ENCODE data around the gene C1QTNF12. TPM values are rescaled to one million over a fixed set of nuclear protein-coding genes. Genes with fewer than 3 reads are reported as not detected.
A peak's percentile ranks its signal among the peaks of the same experiment; 100 is the strongest.

C1QTNF12 gene
- total and polyA plus RNA-seq, 2 of the 8 experiments (the other 6 are each of a cell fraction or from before 2014, with no cell fraction given), result 2.1 to 3.7 TPM

GRCh38 chr1:1206966-1207531 lies 39.5 kb downstream of the C1QTNF12 start:
- Histone ChIP-seq H3K27me3 (replicated peaks in 1 of 4; ENCODE audit: control insufficient read depth in 3 of 4, extremely low read depth in 1 of 4, insufficient read depth in 3 of 4, low read length in 3 of 4) (peaks cover 0 to 19% (median 15%) of the 10 kb centered on the region in 4 experiments; a peak in 6 of 7 replicates), H3K14ac (ENCODE audit: insufficient read length) (no peak overlapping the region), H2AFZ (ENCODE audit: low read length) (no peak overlapping the region), H2BK15ac (ENCODE audit: low read length) (no peak overlapping the region), H3K36me3 (ENCODE audit: control insufficient read depth in 2 of 4, insufficient read depth in 4 of 4, low read length in 3 of 4) (no peaks in the 10 kb centered on the region), H3K23me2 (ENCODE audit: low read depth, low read length) (peaks cover 8% of the 10 kb centered on the region; the same call in 1 of the 2 replicates), H3K4ac (replicated peaks; ENCODE audit: insufficient read length, low read depth, low read length) (no peak overlapping the region), H3K79me1 (ENCODE audit: low read depth, low read length) (no peaks in the 10 kb centered on the region), H4K91ac (replicated peaks; ENCODE audit: insufficient read length, low read length) (no peak overlapping the region), H3K18ac (ENCODE audit: extremely low read depth, low read length) (no peak overlapping the region), H2BK12ac (ENCODE audit: low read depth, low read length) (no peak overlapping the region), H3K27ac (ENCODE audit: low read depth, low read length) (no peak overlapping the region), H3K9ac (replicated peaks in 1 of 4; ENCODE audit: extremely low read depth in 1 of 4, low read depth in 3 of 4, low read length in 3 of 4) (no peak overlapping the region), H3K56ac (replicated peaks; ENCODE audit: insufficient read length, low read depth, low read length) (no peak overlapping the region), H3K79me2 (ENCODE audit: control insufficient read depth in 1 of 2, insufficient read depth in 2 of 2, low read length in 2 of 2) (no peaks in the 10 kb centered on the region), H2BK20ac (ENCODE audit: low read length) (no peak overlapping the region), H4K5ac (ENCODE audit: insufficient read length, low read depth, low read length) (no peak overlapping the region), H4K20me1 (replicated peaks in 1 of 2; ENCODE audit: control insufficient read depth in 1 of 2, insufficient read depth in 2 of 2, low read length in 2 of 2) (no peaks in the 10 kb centered on the region), H3K9me3 (ENCODE audit: insufficient read depth in 2 of 2, low read depth in 1 of 2, low read length in 1 of 2) (no peaks in the 10 kb centered on the region), H3K23ac (ENCODE audit: insufficient read length) (no peak overlapping the region), H2BK120ac (replicated peaks; ENCODE audit: low read depth, low read length) (no peak overlapping the region), H4K8ac (ENCODE audit: extremely low read depth, insufficient read depth, low read length) (no peak overlapping the region; the same call in 1 of the 2 replicates), H3K4me3 (ENCODE audit: extremely low read depth in 1 of 4, insufficient read depth in 2 of 4, low read depth in 3 of 4, low read length in 4 of 4) (peak overlapping the region in 1 of 4 experiments; percentile 58; a peak in 3 of 8 replicates), H2AK5ac (ENCODE audit: low read depth, low read length) (no peak overlapping the region), H3K4me2 (ENCODE audit: insufficient read depth in 1 of 2, low read depth in 2 of 2, low read length in 2 of 2) (peak overlapping the region; percentile 67 to 92), H2BK5ac (ENCODE audit: low read depth, low read length) (no peak overlapping the region), H3K4me1 (replicated peaks in 1 of 4; ENCODE audit: control insufficient read depth in 3 of 4, insufficient read depth in 4 of 4, low read length in 3 of 4) (peaks cover 0 to 13% (median 5%) of the 10 kb centered on the region in 4 experiments; a peak in 6 of 7 replicates)
- CTCF ChIA-PET (ENCODE audit: partially characterized antibody), result interaction anchor here (0.8 to 1.9 kb wide), 10 partner anchors 12 to 145 kb away, joined by 3 to 6 read pairs (median 3); no protein-coding TSS in a partner anchor
- TF ChIP-seq, protein P1, sequence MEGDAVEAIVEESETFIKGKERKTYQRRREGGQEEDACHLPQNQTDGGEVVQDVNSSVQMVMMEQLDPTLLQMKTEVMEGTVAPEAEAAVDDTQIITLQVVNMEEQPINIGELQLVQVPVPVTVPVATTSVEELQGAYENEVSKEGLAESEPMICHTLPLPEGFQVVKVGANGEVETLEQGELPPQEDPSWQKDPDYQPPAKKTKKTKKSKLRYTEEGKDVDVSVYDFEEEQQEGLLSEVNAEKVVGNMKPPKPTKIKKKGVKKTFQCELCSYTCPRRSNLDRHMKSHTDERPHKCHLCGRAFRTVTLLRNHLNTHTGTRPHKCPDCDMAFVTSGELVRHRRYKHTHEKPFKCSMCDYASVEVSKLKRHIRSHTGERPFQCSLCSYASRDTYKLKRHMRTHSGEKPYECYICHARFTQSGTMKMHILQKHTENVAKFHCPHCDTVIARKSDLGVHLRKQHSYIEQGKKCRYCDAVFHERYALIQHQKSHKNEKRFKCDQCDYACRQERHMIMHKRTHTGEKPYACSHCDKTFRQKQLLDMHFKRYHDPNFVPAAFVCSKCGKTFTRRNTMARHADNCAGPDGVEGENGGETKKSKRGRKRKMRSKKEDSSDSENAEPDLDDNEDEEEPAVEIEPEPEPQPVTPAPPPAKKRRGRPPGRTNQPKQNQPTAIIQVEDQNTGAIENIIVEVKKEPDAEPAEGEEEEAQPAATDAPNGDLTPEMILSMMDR (IDR thresholded peaks at IDR 0.05; ENCODE audit: control extremely low read depth in 1 of 3, insufficient read depth in 1 of 3, low read depth in 1 of 3, low read length in 3 of 3), result peak in 2 of 3 experiments; percentile 9 to 11; a peak in 2 of 4 replicates
- no peak for TF ChIP-seq EGR1 (IDR thresholded peaks at IDR 0.05; ENCODE audit: borderline replicate concordance, low read depth, low read length)
- FAIRE-seq (no peak), DNase-seq (ENCODE audit: low read depth in 1 of 2, low spot score in 2 of 2) (no peak)
- WGBS, 2 experiments (ENCODE audit: extremely low coverage in 1 of 2, insufficient coverage in 1 of 2, insufficient read length in 1 of 2, insufficient replicate concordance in 2 of 2, low coverage in 1 of 2, low lambda C conversion rate in 2 of 2, missing lambda C conversion rate in 1 of 2), result 98% methylated on average over 14 of the region's 19 CpGs; no CpG with 5 or more reads in 1 of the 2 experiments
- POLR2A ChIA-PET (ENCODE audit: partially characterized antibody), result interaction anchor here (0.9 kb wide), 1 partner anchor 162 kb away, joined by 4 read pairs; no protein-coding TSS in a partner anchor
